ENCODE data around the gene CAMTA1. TPM values are rescaled to one million over a fixed set of nuclear protein-coding genes. Genes with fewer than 3 reads are reported as not detected.

CAMTA1 gene
- total and polyA plus RNA-seq, 8 donors = 42.8 to 213 (median 118) TPM

DNA sequence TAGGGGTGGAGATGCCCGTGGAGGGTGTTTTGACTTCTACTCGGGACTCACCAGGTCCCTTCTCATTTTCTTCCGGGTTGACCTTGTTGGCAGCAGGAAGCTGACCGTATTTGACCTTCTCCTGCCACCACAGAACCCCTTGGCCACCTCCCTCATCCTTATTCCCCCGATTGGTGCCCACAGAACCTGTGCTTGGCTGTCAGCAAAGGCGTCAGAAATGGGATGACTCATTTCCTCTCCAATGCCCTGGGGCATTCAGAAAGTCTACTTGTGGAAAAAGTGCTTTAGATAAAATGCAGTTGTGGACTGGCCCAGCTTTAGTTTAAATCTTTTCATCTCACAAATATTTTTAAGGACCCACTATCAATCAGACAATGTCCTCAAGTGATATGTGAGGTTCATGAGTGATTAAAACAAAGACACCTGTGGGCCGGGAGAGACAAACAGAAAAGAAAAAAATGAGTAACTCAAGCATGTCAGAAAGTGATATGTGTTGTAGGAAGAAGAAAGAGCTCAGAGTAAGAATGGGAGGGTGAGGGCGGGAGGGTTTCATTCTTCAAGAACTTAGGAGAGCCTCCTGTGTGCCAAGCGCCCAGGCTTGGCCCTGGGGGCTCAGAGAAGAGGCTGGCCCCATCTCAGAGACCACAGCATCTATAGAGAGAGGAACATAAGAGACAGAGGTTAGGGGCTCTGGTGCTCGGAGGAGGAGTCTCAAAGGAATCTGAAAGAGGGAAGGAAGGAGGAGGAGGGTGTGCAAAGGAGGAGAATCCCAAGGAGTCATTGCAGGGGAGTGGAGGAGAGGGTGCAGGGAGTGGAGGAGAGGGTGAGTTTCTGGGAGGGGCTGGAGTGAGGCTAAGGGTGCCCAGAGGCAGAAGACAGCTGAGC is 764.3 kb downstream of the CAMTA1 start:
- intact Hi-C loops (cut with DNase I; ENCODE audit: low total_unique reads) = no loop called here
- peaks cover 0 to 28% (median 0%) of the 10 kb centered on the region in 3 donors for H3K27me3 ChIP-seq
- H3K36me3 ChIP-seq = no peaks in the 10 kb centered on the region
- H3K4me1 ChIP-seq = peaks cover 0 to 22% (median 11%) of the 10 kb centered on the region in 4 donors
- TF ChIP-seq CTCF (IDR thresholded peaks at IDR 0.05) (no peak), EP300 (IDR thresholded peaks at IDR 0.05) (no peak), POLR2A (IDR thresholded peaks at IDR 0.05) (no peak), POLR2AphosphoS5 (IDR thresholded peaks at IDR 0.05) (peak in 1 of 3 donors; percentile 24)
- DNase-seq = peak in 1 of 2 donors; percentile 55
- H3K4me3 ChIP-seq = no peak overlapping the region
- H3K9me3 ChIP-seq = peaks cover 0 to 5% (median 0%) of the 10 kb centered on the region in 4 donors
- H3K27ac ChIP-seq = peak overlapping the region in 1 of 5 donors; percentile 15
- 32 to 51% (median 46%) methylated on average over 10 of the region's 10 CpGs for WGBS, 5 donors

GRCh38 chr1:7550261-7550865 is 765.1 kb downstream of the CAMTA1 start:
- Histone ChIP-seq H3K36me3 (no peaks in the 10 kb centered on the region), H3K27ac (no peak overlapping the region), H3K4me3 (no peak overlapping the region), H3K9me3 (peaks cover 0 to 5% (median 0%) of the 10 kb centered on the region in 4 donors), H3K4me1 (peaks cover 0 to 28% (median 11%) of the 10 kb centered on the region in 4 donors), H3K27me3 (peaks cover 0 to 28% (median 0%) of the 10 kb centered on the region in 3 donors)
- intact Hi-C loops (cut with DNase I; ENCODE audit: low total_unique reads) = no loop called here
- TF ChIP-seq EP300 (IDR thresholded peaks at IDR 0.05) (no peak), CTCF (IDR thresholded peaks at IDR 0.05) (no peak), POLR2AphosphoS5 (IDR thresholded peaks at IDR 0.05) (no peak), POLR2A (IDR thresholded peaks at IDR 0.05) (no peak)
- WGBS, 5 donors = 49 to 66% (median 57%) methylated on average over 8 of the region's 8 CpGs
- no peak for DNase-seq

- Histone ChIP-seq H3K4me1 (peaks cover 0 to 29% (median 11%) of the 10 kb centered on the region in 4 donors), H3K9me3 (peaks cover 0 to 5% (median 0%) of the 10 kb centered on the region in 4 donors), H3K27me3 (peaks cover 0 to 28% (median 0%) of the 10 kb centered on the region in 3 donors), H3K4me3 (no peak overlapping the region), H3K36me3 (no peaks in the 10 kb centered on the region), H3K27ac (no peak overlapping the region)
- no peak for DNase-seq
- WGBS, 5 donors = 54 to 74% (median 60%) methylated on average over 5 to 6 of the region's 6 CpGs
- intact Hi-C loops (cut with DNase I; ENCODE audit: low total_unique reads) = no loop called here
- no peak for TF ChIP-seq POLR2AphosphoS5 (IDR thresholded peaks at IDR 0.05)
- TF ChIP-seq CTCF (IDR thresholded peaks at IDR 0.05) = no peak
- no peak for TF ChIP-seq POLR2A (IDR thresholded peaks at IDR 0.05)
- TF ChIP-seq EP300 (IDR thresholded peaks at IDR 0.05) = no peak
Observed at GRCh38 chr1:7550981-7551380, 765.7 kb downstream of the CAMTA1 start.

- peaks cover 0 to 5% (median 0%) of the 10 kb centered on the region in 4 donors for H3K9me3 ChIP-seq
- intact Hi-C loops (cut with DNase I; ENCODE audit: low total_unique reads) = no loop called here
- no peak overlapping the region for H3K27ac ChIP-seq
- WGBS, 5 donors = 52 to 72% (median 57%) methylated on average over 5 to 8 of the region's 8 CpGs
- TF ChIP-seq EP300 (IDR thresholded peaks at IDR 0.05) (no peak), POLR2AphosphoS5 (IDR thresholded peaks at IDR 0.05) (no peak), CTCF (IDR thresholded peaks at IDR 0.05) (no peak), POLR2A (IDR thresholded peaks at IDR 0.05) (no peak)
- no peak overlapping the region for H3K4me3 ChIP-seq
- no peak for DNase-seq
- peaks cover 0 to 29% (median 11%) of the 10 kb centered on the region in 4 donors for H3K4me1 ChIP-seq
- peaks cover 0 to 30% (median 0%) of the 10 kb centered on the region in 3 donors for H3K27me3 ChIP-seq
- no peaks in the 10 kb centered on the region for H3K36me3 ChIP-seq
Observed at GRCh38 chr1:7551442-7551841, 766.2 kb downstream of the CAMTA1 start.

Measured in stomach (tissue), 9 donors.